Neural cell (in vitro differentiated cells): ENCODE data around the gene SQSTM1.

Experiments
- EP300 ChIP-seq: fragments of 450-650 bp; conservative IDR thresholded peaks from 2 replicates; pipeline ENCODE4 v1.6.1; 2014; ENCODE audit warnings: antibody characterized with exemption, mild to moderate bottlenecking, moderate library complexity; ENCODE audit not compliant: poor library complexity, severe bottlenecking
- EZH2 ChIP-seq: fragments of 200-600, 300-800 bp; shearing (Covaris generic), sonication (generic); IDR thresholded peaks from 2 replicates; pipeline ENCODE4 v1.6.1; 2014; ENCODE audit warnings: antibody characterized with exemption, low read length, borderline replicate concordance, mild to moderate bottlenecking; ENCODE audit not compliant: insufficient read depth, poor library complexity, severe bottlenecking
- MXI1 ChIP-seq: fragments of 450-650 bp; conservative IDR thresholded peaks from 2 replicates; pipeline ENCODE4 v1.6.1; 2014; ENCODE audit warnings: antibody characterized with exemption, mild to moderate bottlenecking; ENCODE audit not compliant: poor library complexity, severe bottlenecking
- POLR2AphosphoS5 ChIP-seq: IDR thresholded peaks from 2 replicates; pipeline ENCODE4 v1.6.1; 2012
- RAD21 ChIP-seq: fragments of 450-650 bp; conservative IDR thresholded peaks from 2 replicates; pipeline ENCODE4 v1.6.1; 2014; ENCODE audit warnings: antibody characterized with exemption, mild to moderate bottlenecking, moderate library complexity
- SMC3 ChIP-seq: fragments of 450-650 bp; conservative IDR thresholded peaks from 2 replicates; pipeline ENCODE4 v1.6.1; 2014; ENCODE audit warnings: antibody characterized with exemption, mild to moderate bottlenecking, moderate library complexity; ENCODE audit not compliant: poor library complexity
- TAF1 ChIP-seq: IDR thresholded peaks from 2 replicates; pipeline ENCODE4 v1.6.1; 2012; ENCODE audit warnings: low read depth
- TF ChIP-seq, protein P1 (sequence below): IDR thresholded peaks from 2 replicates; pipeline ENCODE4 v1.6.1; 2012; ENCODE audit warnings: borderline replicate concordance
- TF ChIP-seq, protein P2 (sequence below): fragments of 450-650 bp; IDR thresholded peaks from 2 replicates; pipeline ENCODE4 v1.5.1; 2014; ENCODE audit warnings: antibody characterized with exemption, mild to moderate bottlenecking, moderate library complexity; ENCODE audit not compliant: poor library complexity, severe bottlenecking

DNA sequence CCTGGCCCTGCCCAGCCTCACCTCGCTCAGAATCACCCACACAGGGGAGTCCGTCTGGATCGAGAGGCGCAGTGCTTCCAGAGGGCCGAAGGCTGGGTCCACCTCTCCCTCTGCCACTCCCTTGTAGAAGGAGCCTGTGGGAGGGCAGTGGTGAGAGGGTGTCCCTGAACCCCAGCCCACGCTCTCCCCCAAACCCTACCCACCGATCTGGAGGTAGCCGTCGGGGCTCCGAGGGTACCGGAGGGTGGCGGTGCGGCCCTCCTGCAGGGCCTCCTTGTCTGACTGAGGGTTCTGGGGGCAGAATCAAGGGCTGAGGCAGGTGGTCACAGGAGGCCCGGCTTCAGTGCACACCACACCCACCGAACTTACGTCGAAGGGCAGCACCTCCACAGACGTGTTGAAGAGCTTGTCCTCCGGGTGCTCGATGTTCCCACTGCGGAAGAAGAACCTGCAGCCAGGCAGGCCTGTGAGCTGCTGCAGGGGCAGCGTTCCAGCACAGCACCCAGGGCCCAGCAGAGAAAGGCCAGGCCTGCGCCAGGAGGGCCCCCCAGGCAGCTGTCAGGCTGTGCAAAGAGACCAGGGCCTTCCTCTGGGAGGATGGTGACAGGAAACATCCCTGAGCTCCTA is 22.4 kb upstream of the SQSTM1 start:
- TF ChIP-seq, protein P1, sequence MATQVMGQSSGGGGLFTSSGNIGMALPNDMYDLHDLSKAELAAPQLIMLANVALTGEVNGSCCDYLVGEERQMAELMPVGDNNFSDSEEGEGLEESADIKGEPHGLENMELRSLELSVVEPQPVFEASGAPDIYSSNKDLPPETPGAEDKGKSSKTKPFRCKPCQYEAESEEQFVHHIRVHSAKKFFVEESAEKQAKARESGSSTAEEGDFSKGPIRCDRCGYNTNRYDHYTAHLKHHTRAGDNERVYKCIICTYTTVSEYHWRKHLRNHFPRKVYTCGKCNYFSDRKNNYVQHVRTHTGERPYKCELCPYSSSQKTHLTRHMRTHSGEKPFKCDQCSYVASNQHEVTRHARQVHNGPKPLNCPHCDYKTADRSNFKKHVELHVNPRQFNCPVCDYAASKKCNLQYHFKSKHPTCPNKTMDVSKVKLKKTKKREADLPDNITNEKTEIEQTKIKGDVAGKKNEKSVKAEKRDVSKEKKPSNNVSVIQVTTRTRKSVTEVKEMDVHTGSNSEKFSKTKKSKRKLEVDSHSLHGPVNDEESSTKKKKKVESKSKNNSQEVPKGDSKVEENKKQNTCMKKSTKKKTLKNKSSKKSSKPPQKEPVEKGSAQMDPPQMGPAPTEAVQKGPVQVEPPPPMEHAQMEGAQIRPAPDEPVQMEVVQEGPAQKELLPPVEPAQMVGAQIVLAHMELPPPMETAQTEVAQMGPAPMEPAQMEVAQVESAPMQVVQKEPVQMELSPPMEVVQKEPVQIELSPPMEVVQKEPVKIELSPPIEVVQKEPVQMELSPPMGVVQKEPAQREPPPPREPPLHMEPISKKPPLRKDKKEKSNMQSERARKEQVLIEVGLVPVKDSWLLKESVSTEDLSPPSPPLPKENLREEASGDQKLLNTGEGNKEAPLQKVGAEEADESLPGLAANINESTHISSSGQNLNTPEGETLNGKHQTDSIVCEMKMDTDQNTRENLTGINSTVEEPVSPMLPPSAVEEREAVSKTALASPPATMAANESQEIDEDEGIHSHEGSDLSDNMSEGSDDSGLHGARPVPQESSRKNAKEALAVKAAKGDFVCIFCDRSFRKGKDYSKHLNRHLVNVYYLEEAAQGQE, result no peak
- TF ChIP-seq, protein P2, sequence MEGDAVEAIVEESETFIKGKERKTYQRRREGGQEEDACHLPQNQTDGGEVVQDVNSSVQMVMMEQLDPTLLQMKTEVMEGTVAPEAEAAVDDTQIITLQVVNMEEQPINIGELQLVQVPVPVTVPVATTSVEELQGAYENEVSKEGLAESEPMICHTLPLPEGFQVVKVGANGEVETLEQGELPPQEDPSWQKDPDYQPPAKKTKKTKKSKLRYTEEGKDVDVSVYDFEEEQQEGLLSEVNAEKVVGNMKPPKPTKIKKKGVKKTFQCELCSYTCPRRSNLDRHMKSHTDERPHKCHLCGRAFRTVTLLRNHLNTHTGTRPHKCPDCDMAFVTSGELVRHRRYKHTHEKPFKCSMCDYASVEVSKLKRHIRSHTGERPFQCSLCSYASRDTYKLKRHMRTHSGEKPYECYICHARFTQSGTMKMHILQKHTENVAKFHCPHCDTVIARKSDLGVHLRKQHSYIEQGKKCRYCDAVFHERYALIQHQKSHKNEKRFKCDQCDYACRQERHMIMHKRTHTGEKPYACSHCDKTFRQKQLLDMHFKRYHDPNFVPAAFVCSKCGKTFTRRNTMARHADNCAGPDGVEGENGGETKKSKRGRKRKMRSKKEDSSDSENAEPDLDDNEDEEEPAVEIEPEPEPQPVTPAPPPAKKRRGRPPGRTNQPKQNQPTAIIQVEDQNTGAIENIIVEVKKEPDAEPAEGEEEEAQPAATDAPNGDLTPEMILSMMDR, result no peak
- no peak for TF ChIP-seq EZH2
- no peak for TF ChIP-seq EP300
- TF ChIP-seq POLR2AphosphoS5, result no peak
- no peak for TF ChIP-seq MXI1
- TF ChIP-seq RAD21, result no peak
- TF ChIP-seq SMC3, result no peak
- no peak for TF ChIP-seq TAF1
